ENCODE measurements around the gene FANCC. TPM values are rescaled to one million over a fixed set of nuclear protein-coding genes. Genes with fewer than 3 reads are reported as not detected.

Gene FANCC
- total RNA-seq, 1 experiment from 2014 or later: 19.4 TPM

GRCh38 chr9:95049761-95050160 lies 267.7 kb downstream of the FANCC start:
- no TSS peak for BruUV-seq (replicated peaks)
- H3K4me1 ChIP-seq (ENCODE audit: control insufficient read depth in 1 of 2, insufficient read depth in 2 of 2, low read length in 2 of 2): peaks cover 10 to 17% of the 10 kb centered on the region in 2 experiments; a peak in 3 of 4 replicates
- H3K4me3 ChIP-seq (replicated peaks in 1 of 2; ENCODE audit: low read depth in 1 of 2, low read length in 2 of 2): no peak overlapping the region
- no peak overlapping the region for H3K9ac ChIP-seq (ENCODE audit: low read length)
- no peaks in the 10 kb centered on the region for H3K36me3 ChIP-seq (ENCODE audit: control insufficient read depth in 1 of 2, insufficient read depth in 2 of 2, low read length in 2 of 2)
- H3K79me2 ChIP-seq (ENCODE audit: insufficient read depth, low read length): no peaks in the 10 kb centered on the region
- intact Hi-C loops (cut with micrococcal nuclease): no loop called here
- no peaks in the 10 kb centered on the region for H3K27me3 ChIP-seq (ENCODE audit: insufficient read depth, low read length)
- H3K9me2 ChIP-seq (ENCODE audit: insufficient read depth): no peaks in the 10 kb centered on the region
- TF ChIP-seq REST (IDR thresholded peaks at IDR 0.05; ENCODE audit: low read depth) (no peak), EZH2 (IDR thresholded peaks at IDR 0.05) (no peak), TCF7L2 (IDR thresholded peaks at IDR 0.05; ENCODE audit: borderline replicate concordance, extremely low read depth, insufficient read depth, insufficient read length) (no peak), MAX (IDR thresholded peaks at IDR 0.05) (no peak), CBX3 (IDR thresholded peaks at IDR 0.05; ENCODE audit: low read depth) (no peak), POLR2A (IDR thresholded peaks at IDR 0.05; ENCODE audit: borderline replicate concordance, extremely low read depth, insufficient read depth, insufficient read length) (no peak), CEBPB (IDR thresholded peaks at IDR 0.05; ENCODE audit: low read depth) (no peak), SRF (IDR thresholded peaks at IDR 0.05; ENCODE audit: low read depth) (no peak)
- no peaks in the 10 kb centered on the region for H4K20me1 ChIP-seq (ENCODE audit: insufficient read depth)
- no peaks in the 10 kb centered on the region for H3K9me3 ChIP-seq (ENCODE audit: control insufficient read depth in 1 of 2, insufficient read depth in 1 of 2, low read depth in 1 of 2, low read length in 2 of 2)
- no peak overlapping the region for H2AFZ ChIP-seq (ENCODE audit: low read depth, low read length, poor library complexity, severe bottlenecking)
- ChIA-PET RAD21 (ENCODE audit: low non-redundant PET in 1 of 2, low total read pairs in 2 of 2, uncharacterized antibody in 2 of 2, unreplicated experiment in 2 of 2) (no interaction called here), POLR2A (no interaction called here), CTCF (no interaction called here)
- ATAC-seq (no peak), DNase-seq (ENCODE audit: low read depth, low spot score) (no peak)
- H3K27ac ChIP-seq (ENCODE audit: low read depth, low read length): no peak overlapping the region
- H3K4me2 ChIP-seq (ENCODE audit: low read length): peak overlapping the region; percentile 97; the same call in 1 of the 2 replicates

MicroRNAs within 50 kb of the gene (microRNA counts, 767-probe panel; counts per million panel counts)
- microRNA hsa-miR-23b-3p (not detected), microRNA hsa-miR-27b-3p (not detected)

Small RNAs within 50 kb of the gene (microRNA-seq; reads per million reads assigned to microRNA genes)
- gene MIR23B (ENCODE audit: borderline number of aligned reads): 8,242 reads per million, percentile 94 among the genes with 10 or more reads in this experiment
- not detected for gene MIR24-1 (ENCODE audit: borderline number of aligned reads)
- 1,150 reads per million, percentile 81 among the genes with 10 or more reads in this experiment for gene MIR27B (ENCODE audit: borderline number of aligned reads)
- not detected for gene MIR3074 (ENCODE audit: borderline number of aligned reads)
- gene MIR6081 (ENCODE audit: borderline number of aligned reads): not detected

Other genes with a start within 250 kb of the FANCC start
- 15.2 TPM for gene PTCH1, start 199.3 kb upstream of the FANCC start, total RNA-seq (2021; ENCODE audit: unreplicated experiment)